GM12878 (cell line): ENCODE measurements around the gene BCAT1. TPM values are rescaled to one million over a fixed set of nuclear protein-coding genes. Genes with fewer than 3 reads are reported as not detected.

Experiments
- ATAC-seq: fragments of 200-7000 bp; cut with Tn5 transposase; 3 replicates; pipeline ENCODE4 v1.9.1; 2020; ENCODE audit warnings: mild to moderate bottlenecking, moderate library complexity
- BruUV-seq: library from RNA; stranded (reverse); fragments of 400-500 nt; replicated peaks from 2 replicates; lab custom pipeline; 2021; lab: Mats Ljungman, UMichigan
- CTCF ChIA-PET: fragments of 300-600 bp; sonication (Branson Sonifier 250); formaldehyde crosslinking; extraction: SDS; loops from one replicate; lab custom pipeline; 2021; ENCODE audit warnings: inconsistent platforms; lab: Yijun Ruan, JAX
- POLR2A ChIA-PET: fragments of 350-600 bp; formaldehyde crosslinking; extraction: SDS; loops from one replicate; lab custom pipeline; 2021; ENCODE audit warnings: inconsistent platforms; lab: Charles Lee
- RAD21 ChIA-PET: fragments of 300-600 bp; sonication (Branson Sonifier 250); formaldehyde crosslinking; loops from one replicate; lab custom pipeline; 2023; ENCODE audit warnings: antibody characterized with exemption; ENCODE audit not compliant: unreplicated experiment; lab: Charles Lee
- SMC1A ChIA-PET: fragments of 300-600 bp; sonication (Branson Sonifier 250); formaldehyde crosslinking; loops from one replicate; lab custom pipeline; 2023; ENCODE audit not compliant: unreplicated experiment, uncharacterized antibody; lab: Charles Lee
- DNase-seq: peaks from one replicate; pipeline ENCODE4 v3.0.0-alpha.2; 2011; ENCODE audit warnings: low read depth, low spot score
- FAIRE-seq: peaks from 3 replicates; lab custom pipeline; 2011; peaks lifted over from hg19 to GRCh38; lab: Jason Lieb, UNC
- H2AFZ ChIP-seq: 2 replicates; pipeline ENCODE4 v1.6.0; 2011; ENCODE audit warnings: low read depth, low read length, control low read depth; ENCODE audit not compliant: control insufficient read depth
- H3K27ac ChIP-seq: 2 replicates; pipeline ENCODE4 v1.5.1; 2011; ENCODE audit warnings: control low read depth; ENCODE audit not compliant: control insufficient read depth, insufficient read depth
- H3K27me3 ChIP-seq, 2 experiments: replicated peaks in 1 of 2; 2 replicates each; pipeline versions ENCODE4 v1.6.0 to v1.6.1; 2011; ENCODE audit warnings: low read length in 1 of 2; ENCODE audit not compliant: control insufficient read depth in 2 of 2, insufficient read depth in 2 of 2
- H3K36me3 ChIP-seq, 2 experiments: 2 replicates each; pipeline ENCODE4 v1.5.1; 2011; ENCODE audit warnings: low read length in 1 of 2; ENCODE audit not compliant: control insufficient read depth in 2 of 2, insufficient read depth in 2 of 2
- H3K4me1 ChIP-seq: 2 replicates; pipeline ENCODE4 v1.6.1; 2011; ENCODE audit warnings: mild to moderate bottlenecking, low read length, moderate library complexity, mixed read lengths; ENCODE audit not compliant: control insufficient read depth, insufficient read depth
- H3K4me2 ChIP-seq: 2 replicates; pipeline ENCODE4 v1.6.0; 2011; ENCODE audit warnings: control low read depth; ENCODE audit not compliant: control insufficient read depth, insufficient read depth
- H3K4me3 ChIP-seq: fragments of 200-600 bp; sonication (generic); 2 replicates; pipeline ENCODE4 v1.5.1; 2016
- H3K79me2 ChIP-seq: 2 replicates; pipeline ENCODE4 v1.6.0; 2011; ENCODE audit warnings: low read length; ENCODE audit not compliant: control insufficient read depth, insufficient read depth
- H3K9ac ChIP-seq: 2 replicates; pipeline ENCODE4 v1.8.0; 2011; ENCODE audit warnings: low read length, control low read depth, mixed read lengths; ENCODE audit not compliant: control insufficient read depth, insufficient read depth
- H3K9me3 ChIP-seq: replicated peaks from 3 replicates; pipeline ENCODE4 v1.5.1; 2011; ENCODE audit warnings: mild to moderate bottlenecking, low read length; ENCODE audit not compliant: control insufficient read depth, insufficient read depth
- H4K20me1 ChIP-seq: 2 replicates; pipeline ENCODE4 v1.6.0; 2011; ENCODE audit not compliant: control insufficient read depth, insufficient read depth
- BRCA1 ChIP-seq: IDR thresholded peaks from 2 replicates; pipeline ENCODE4 v1.6.1; 2011; ENCODE audit warnings: low read depth, low read length, improper control_type of control experiment
- HDAC6 ChIP-seq: fragments of 200-600 bp; sonication (generic); IDR thresholded peaks from one replicate; pipeline ENCODE4 v1.8.0; 2017; ENCODE audit warnings: antibody characterized with exemption; ENCODE audit not compliant: unreplicated experiment
- IRF4 ChIP-seq: IDR thresholded peaks from 2 replicates; pipeline ENCODE4 v1.6.1; 2011; ENCODE audit warnings: low read depth, low read length
- KAT2A ChIP-seq: conservative IDR thresholded peaks from 2 replicates; pipeline ENCODE4 v1.6.1; 2011; ENCODE audit warnings: low read depth, low read length; ENCODE audit not compliant: control insufficient read depth
- KDM1A ChIP-seq: fragments of 200-600 bp; sonication (generic); IDR thresholded peaks from 2 replicates; pipeline ENCODE4 v1.6.1; 2016; ENCODE audit warnings: borderline replicate concordance
- MXI1 ChIP-seq: fragments of 150-350 bp; IDR thresholded peaks from 2 replicates; pipeline ENCODE4 v1.6.1; 2011; ENCODE audit warnings: low read depth, mild to moderate bottlenecking, inconsistent platforms, low read length, improper control_type of control experiment
- MYB ChIP-seq: fragments of 150-350 bp; IDR thresholded peaks from 2 replicates; pipeline ENCODE4 v1.6.1; 2014; ENCODE audit warnings: mild to moderate bottlenecking, low read depth, low read length, borderline replicate concordance
- MYC ChIP-seq: IDR thresholded peaks from 2 replicates; pipeline ENCODE4 v1.6.1; 2011; ENCODE audit warnings: mild to moderate bottlenecking, low read length, moderate library complexity, inconsistent platforms; ENCODE audit not compliant: insufficient read depth, insufficient replicate concordance, insufficient read length, severe bottlenecking
- NFYA ChIP-seq: IDR thresholded peaks from 2 replicates; pipeline ENCODE4 v1.6.1; 2011; ENCODE audit warnings: low read depth, mild to moderate bottlenecking, low read length, improper control_type of control experiment, borderline replicate concordance
- PKNOX1 ChIP-seq: fragments of 450-650 bp; IDR thresholded peaks from 2 replicates; pipeline ENCODE4 v1.6.1; 2016; ENCODE audit warnings: mild to moderate bottlenecking
- PML ChIP-seq: IDR thresholded peaks from 2 replicates; pipeline ENCODE4 v1.6.1; 2012; ENCODE audit warnings: low read length, inconsistent platforms
- POU2F2 ChIP-seq: IDR thresholded peaks from 3 replicates; pipeline ENCODE4 v1.6.1; 2011; ENCODE audit warnings: low read depth, mild to moderate bottlenecking, low read length, borderline replicate concordance
- RELB ChIP-seq: fragments of 450-650 bp; IDR thresholded peaks from 2 replicates; pipeline ENCODE4 v1.6.1; 2017; ENCODE audit warnings: low read depth, mild to moderate bottlenecking, moderate library complexity
- SIN3A ChIP-seq: IDR thresholded peaks from 2 replicates; pipeline ENCODE4 v1.6.1; 2012; ENCODE audit warnings: low read depth, low read length, improper control_type of control experiment
- SPI1 ChIP-seq: IDR thresholded peaks from 2 replicates; pipeline ENCODE4 v1.6.1; 2011; ENCODE audit warnings: low read depth, mild to moderate bottlenecking, low read length, moderate library complexity, borderline replicate concordance; ENCODE audit not compliant: insufficient read depth
- TCF12 ChIP-seq: IDR thresholded peaks from 2 replicates; pipeline ENCODE4 v1.6.1; 2011; ENCODE audit warnings: low read depth, mild to moderate bottlenecking, low read length
- USF2 ChIP-seq: IDR thresholded peaks from 2 replicates; pipeline ENCODE4 v1.6.1; 2011; ENCODE audit warnings: low read depth, low read length, improper control_type of control experiment, borderline replicate concordance
- WGBS: methylation state at CpG from one replicate; pipeline ENCODE4 v1.1.6; 2016; ENCODE audit warnings: low lambda C conversion rate; ENCODE audit not compliant: insufficient replicate concordance, insufficient coverage; ENCODE audit errors: missing lambda C conversion rate; 5-methylcytosine and 5-hydroxymethylcytosine counted together
- in situ Hi-C: fragments of 300-500 bp; cut with MboI; formaldehyde crosslinking; loops from 9 replicates; pipeline ENCODE4 v1.14.3; 2018; ENCODE audit warnings: mixed read lengths
- intact Hi-C: fragments of 100-400 bp; cut with micrococcal nuclease; formaldehyde crosslinking; loops from one replicate; pipeline ENCODE4 v1.14.2; 2022; ENCODE audit not compliant: unreplicated experiment
- polyA plus RNA-seq, 11 experiments: library from polyadenylated mRNA; depleted of rRNA in 4 of 11; unstranded in 6 of 11; stranded (reverse) in 5 of 11; fragments of >200 nt; fragmentation: Nextera tagmentation in 4 of 11; fragmentation: Illumina TruSeq in 1 of 11; extraction: Ambion mirVana in 4 of 11; extraction: Trizol in 1 of 11; gene quantifications; 1 replicate in 1 of 11; 2 replicates in 10 of 11; pipeline versions ENCODE4 v1.2.1 to v1.2.3, GENCODE V29; 2011 to 2016; ENCODE audit warnings: inconsistent platforms in 2 of 11, missing spikeins in 2 of 11, low read depth in 1 of 11
- total RNA-seq, 4 experiments: library from RNA; depleted of rRNA in 3 of 4; stranded (reverse); fragments of >200 nt in 3 of 4; fragmentation: Illumina TruSeq in 1 of 4; extraction: Trizol in 1 of 4; gene quantifications; 2 replicates each; pipeline versions ENCODE4 v1.2.1 to v1.2.3, GENCODE V29; 2013 to 2021
- TF ChIP-seq, protein P1 (sequence below): IDR thresholded peaks from 2 replicates; pipeline ENCODE4 v1.6.1; 2011; ENCODE audit warnings: borderline replicate concordance, low read depth, mild to moderate bottlenecking, moderate library complexity, low read length; ENCODE audit not compliant: insufficient read depth, poor library complexity, severe bottlenecking

BCAT1 gene
- total and polyA plus RNA-seq, 10 of the 15 experiments (the other 5 are each of a cell fraction or from before 2014, with no cell fraction given): 26.2 to 187 (median 81.9) TPM

DNA sequence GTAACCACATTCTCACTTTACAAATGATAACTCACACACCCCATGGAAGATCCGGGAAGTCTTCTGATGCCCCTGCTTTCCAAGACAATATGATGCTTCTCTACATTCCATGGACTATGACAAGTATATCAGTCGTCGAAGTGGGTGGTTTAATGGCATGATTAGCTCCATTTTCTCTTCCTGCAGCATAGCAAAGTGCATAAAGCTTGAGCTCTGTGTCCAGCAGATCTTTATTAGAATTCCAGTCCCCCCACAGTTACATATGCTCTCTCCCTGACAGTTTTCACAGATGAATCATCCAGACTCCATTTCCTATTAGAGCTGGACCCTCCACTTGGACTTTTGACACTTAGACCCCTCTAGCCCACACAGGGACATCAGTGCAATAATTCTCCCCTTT, 174.9 kb downstream of the BCAT1 start:
- H3K4me1 ChIP-seq: no peaks in the 10 kb centered on the region
- H3K79me2 ChIP-seq: no peaks in the 10 kb centered on the region
- intact Hi-C loops: no loop called here
- WGBS: 18% methylated on average over 3 of the region's 3 CpGs
- H2AFZ ChIP-seq: no peak overlapping the region
- no peak for TF ChIP-seq POU2F2
- TF ChIP-seq TCF12: no peak
- TF ChIP-seq, protein P1, sequence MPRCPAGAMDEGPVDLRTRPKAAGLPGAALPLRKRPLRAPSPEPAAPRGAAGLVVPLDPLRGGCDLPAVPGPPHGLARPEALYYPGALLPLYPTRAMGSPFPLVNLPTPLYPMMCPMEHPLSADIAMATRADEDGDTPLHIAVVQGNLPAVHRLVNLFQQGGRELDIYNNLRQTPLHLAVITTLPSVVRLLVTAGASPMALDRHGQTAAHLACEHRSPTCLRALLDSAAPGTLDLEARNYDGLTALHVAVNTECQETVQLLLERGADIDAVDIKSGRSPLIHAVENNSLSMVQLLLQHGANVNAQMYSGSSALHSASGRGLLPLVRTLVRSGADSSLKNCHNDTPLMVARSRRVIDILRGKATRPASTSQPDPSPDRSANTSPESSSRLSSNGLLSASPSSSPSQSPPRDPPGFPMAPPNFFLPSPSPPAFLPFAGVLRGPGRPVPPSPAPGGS: no peak
- TF ChIP-seq NFYA: no peak
- no peak for TF ChIP-seq PML
- no peak for TF ChIP-seq USF2
- no peak for TF ChIP-seq MXI1
- TF ChIP-seq RELB: no peak
- no peak for TF ChIP-seq SIN3A
- TF ChIP-seq HDAC6: no peak
- TF ChIP-seq KAT2A: no peak
- TF ChIP-seq SPI1: no peak
- no peak for TF ChIP-seq BRCA1
- TF ChIP-seq KDM1A: no peak
- no peak for TF ChIP-seq PKNOX1
- TF ChIP-seq MYC: no peak
- TF ChIP-seq MYB: no peak
- no peak for TF ChIP-seq IRF4
- POLR2A ChIA-PET: no interaction called here
- H3K27me3 ChIP-seq: no peaks in the 10 kb centered on the region
- CTCF ChIA-PET: no interaction called here
- DNase-seq (no peak), FAIRE-seq (no peak), ATAC-seq (no peak)
- RAD21 ChIA-PET: no interaction called here
- no peak overlapping the region for H3K4me3 ChIP-seq
- H3K9ac ChIP-seq: no peak overlapping the region
- SMC1A ChIA-PET: interaction anchor here (1.2 kb wide), 1 partner anchor 21 kb away, joined by 3 read pairs; no protein-coding TSS in a partner anchor
- H3K4me2 ChIP-seq: no peak overlapping the region
- BruUV-seq: no TSS peak
- no peaks in the 10 kb centered on the region for H3K36me3 ChIP-seq
- in situ Hi-C loops: no loop called here
- H3K27ac ChIP-seq: no peak overlapping the region
- no peaks in the 10 kb centered on the region; the same call in 1 of the 2 replicates for H4K20me1 ChIP-seq
- H3K9me3 ChIP-seq: no peaks in the 10 kb centered on the region; the same call in 2 of the 3 replicates
